HG03280 (cell line): ENCODE data around the gene CIITA.
"Not testable (repeated sequence)": the region's sequence is repeated elsewhere in the genome, so short reads cannot be mapped to it uniquely, and the experiment has no call there.

Source experiments
- ATAC-seq: cut with Tn5 transposase; IDR thresholded peaks from one replicate; pipeline ENCODE4 v1.9.1; 2021; ENCODE audit warnings: mild to moderate bottlenecking, moderate library complexity; ENCODE audit not compliant: unreplicated experiment

The CIITA gene

DNA sequence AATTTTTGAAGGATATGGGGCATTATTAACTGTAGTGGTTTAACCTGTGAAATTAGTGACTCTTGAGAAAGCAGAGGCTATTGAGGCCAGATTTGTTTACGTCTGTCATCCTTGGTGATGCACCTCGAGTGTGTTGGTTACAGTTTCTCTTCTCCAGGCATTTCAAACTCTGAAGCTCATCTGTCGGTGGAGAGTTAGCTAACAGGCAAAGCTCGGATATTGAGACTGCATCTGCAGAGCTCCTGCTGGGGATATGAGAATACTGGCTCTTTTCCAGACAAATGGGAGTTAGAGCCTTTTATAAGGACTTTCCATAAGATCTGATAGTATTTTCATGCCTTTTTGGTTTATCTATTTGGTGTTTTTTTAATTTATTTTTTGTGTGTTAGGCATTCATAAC is 74.0 kb downstream of the CIITA start:
- no peak for ATAC-seq

DNA sequence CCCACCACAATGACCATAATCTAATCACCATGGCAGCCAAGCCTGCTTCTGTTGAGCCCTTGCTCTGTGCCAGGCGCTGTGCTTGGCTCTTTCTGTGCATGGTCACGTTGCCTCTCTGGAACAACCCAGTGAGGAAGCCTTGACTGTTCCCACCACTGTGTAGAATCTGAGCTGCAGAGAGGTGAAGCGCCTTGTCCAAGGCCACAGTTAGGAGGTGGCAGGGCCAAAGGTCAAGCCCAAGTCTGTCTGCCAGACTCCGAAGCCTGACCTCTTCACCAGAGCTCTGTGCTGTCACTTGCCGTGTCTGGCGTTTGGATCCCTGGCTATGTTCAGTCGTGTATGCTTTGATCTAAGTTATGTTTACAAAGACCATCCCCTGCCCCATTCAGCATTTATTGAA is 77.9 kb downstream of the CIITA start:
- no peak for ATAC-seq

DNA sequence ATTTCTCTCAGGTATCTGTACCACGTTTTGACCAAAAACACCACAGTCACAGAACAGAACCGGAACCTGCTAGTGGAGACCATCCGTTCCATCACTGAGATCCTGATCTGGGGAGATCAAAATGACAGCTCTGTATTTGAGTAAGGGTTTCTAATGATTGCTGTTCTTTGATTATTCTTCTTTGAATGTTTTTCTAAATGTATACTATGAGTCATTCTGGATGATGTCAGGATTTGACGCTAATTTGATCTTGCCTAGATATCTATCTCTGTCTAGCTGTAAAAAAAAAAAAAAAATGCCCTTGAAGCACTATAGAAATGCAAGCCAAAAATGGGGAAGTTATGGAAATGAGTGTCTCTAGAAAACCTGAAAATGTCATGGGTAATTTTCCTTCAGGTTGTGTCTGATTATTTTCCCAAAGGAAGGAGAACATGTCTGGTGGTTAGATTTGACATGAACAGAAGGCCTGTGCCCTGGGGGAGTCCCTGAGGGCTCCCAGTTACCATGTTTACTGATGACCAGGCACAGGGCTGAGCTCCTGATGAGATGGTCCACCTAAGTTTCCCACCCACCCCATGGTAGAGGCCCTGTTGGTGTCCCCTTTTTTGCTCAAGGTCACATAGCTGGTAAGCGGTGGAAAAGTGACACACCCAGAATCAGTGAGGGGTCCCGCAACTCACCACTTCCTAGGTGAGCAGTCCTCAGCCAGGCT is 80.9 kb downstream of the CIITA start:
- no peak for ATAC-seq

- ATAC-seq: no peak
These were observed 82.2 kb downstream of the CIITA start for GRCh38 chr16:10959161-10959560.

DNA sequence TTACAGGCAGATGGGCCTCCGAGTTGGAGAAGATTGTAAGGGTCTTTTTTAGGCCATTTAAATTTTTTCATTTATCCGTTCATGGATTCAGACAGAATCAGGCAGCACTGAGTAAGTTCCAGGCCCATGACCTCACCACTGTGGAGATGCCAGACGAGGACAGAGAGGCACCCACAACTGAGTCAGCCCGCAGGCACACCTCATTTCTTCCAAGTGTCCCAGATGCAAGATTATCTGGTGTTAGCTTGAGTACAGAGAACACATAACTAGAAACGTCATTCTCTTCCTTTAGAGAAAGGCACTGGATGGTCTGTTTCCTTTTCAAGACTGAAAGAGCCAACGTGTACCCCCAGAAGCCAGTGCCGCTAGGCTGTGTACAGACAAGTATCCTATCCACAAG is 84.2 kb downstream of the CIITA start:
- no peak for ATAC-seq

DNA sequence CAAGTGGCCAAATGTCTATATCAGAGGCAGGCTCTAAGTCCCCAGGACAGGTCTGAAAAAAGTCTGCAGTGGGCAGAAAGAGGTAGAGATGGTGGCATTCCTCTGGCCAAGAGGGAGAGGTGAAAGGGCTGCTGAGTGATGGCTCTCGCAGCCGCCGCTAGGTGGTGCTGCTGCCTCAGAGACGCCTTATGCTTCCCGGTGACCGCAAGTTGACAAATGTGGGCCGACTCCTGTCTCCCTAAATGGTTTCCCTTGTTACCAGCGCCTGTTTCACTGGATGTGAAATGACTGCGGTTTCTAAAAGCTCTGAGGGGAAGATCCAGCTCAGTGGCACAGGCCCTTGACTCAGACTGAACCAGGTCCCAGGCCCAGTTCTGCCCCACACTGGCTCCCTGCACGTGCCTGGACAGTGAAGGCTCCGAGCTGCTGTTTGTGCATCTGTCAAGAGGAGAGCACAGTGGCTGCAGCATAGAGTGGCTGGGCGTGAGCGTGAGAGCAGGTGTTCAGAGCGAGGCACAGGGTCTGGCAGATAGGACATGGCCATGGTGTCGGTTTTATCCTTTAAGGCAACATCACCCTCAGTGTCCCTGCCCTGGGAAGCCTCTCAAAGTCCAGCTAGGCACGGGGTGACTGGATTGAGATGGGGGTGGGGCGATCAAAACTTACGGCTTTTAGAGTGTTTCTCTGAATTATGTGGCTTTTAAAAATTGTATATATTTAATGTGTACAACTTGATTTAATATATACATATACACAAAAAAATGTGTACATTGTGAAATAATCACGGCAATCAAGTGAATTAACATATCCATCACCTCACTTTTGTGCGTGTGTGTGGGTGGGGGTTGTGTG is 87.3 kb downstream of the CIITA start:
- peak; percentile 36 for ATAC-seq

- peak; percentile 51 for ATAC-seq
These were observed 87.9 kb downstream of the CIITA start for GRCh38 chr16:10964891-10965326.

GRCh38 chr16:10965440-10966061 is 88.5 kb downstream of the CIITA start:
- ATAC-seq: peak; percentile 55

- ATAC-seq: no peak
These were observed 89.1 kb downstream of the CIITA start for GRCh38 chr16:10966129-10966528.

GRCh38 chr16:10966559-10966958 is 89.6 kb downstream of the CIITA start:
- ATAC-seq: not testable (repeated sequence)

GRCh38 chr16:10967986-10968385 is 91.0 kb downstream of the CIITA start:
- no peak for ATAC-seq

- ATAC-seq: no peak
These were observed 91.5 kb downstream of the CIITA start for GRCh38 chr16:10968498-10968897.

DNA sequence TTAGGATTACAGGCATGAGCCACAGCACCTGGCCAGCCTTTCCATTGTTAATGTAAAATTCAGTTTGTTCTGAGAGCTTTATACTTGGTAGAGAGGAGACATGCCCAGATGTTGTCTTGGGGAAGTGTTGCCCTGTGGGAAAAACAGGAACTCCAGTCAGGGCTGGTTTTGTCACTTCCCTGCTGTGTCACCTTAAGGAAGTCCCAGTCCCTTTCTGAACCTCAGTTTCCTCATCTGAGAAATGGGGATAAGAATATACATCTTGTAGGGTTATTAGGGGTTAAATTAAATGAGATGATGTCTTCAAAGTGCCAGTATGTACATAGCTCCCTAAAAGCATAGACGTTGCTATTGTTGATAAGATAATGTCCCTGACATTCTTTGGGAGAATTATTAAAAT is 92.6 kb downstream of the CIITA start:
- no peak for ATAC-seq

GRCh38 chr16:10970065-10970464 is 93.1 kb downstream of the CIITA start:
- ATAC-seq: no peak

- ATAC-seq: no peak
These were observed 94.6 kb downstream of the CIITA start for GRCh38 chr16:10971560-10971961.

DNA sequence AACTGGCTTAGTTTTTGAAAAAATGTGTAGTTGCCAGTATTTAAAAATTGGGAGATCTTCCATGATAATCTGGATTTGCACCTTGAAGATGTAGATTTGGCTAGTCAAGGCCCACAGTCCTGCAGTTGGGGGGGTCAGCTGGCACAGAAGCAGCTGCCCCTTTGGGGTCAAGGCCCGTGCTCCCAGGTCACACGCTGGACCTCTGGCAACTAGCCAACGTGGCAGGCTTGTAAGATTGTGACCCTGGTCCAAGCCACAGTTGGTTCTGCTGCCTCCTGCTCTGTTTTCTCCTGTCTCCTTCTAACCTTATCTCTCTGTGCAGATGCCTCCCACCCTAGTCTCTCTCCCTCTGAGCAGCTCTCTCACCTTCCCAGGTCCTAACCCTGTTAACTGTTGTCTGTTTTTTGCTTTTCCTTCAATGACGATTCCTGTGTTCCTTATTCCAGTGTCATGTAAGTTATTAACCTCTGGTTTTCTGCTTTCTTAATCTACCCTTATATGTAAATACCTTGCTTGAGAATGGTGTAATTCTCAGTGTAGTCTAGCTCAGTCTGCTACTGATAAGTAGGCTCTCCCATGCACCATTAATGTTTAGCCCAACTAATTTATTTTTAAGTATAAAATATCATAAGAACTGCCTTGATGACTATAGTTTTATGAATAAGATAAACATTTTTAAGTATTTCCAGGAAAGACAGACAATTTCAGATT is 95.3 kb downstream of the CIITA start:
- no peak for ATAC-seq

- no peak for ATAC-seq
These were observed 95.9 kb downstream of the CIITA start for GRCh38 chr16:10972819-10973464.

- ATAC-seq: no peak
These were observed 99.6 kb downstream of the CIITA start for GRCh38 chr16:10976634-10977033.

- no peak for ATAC-seq
These were observed 101.1 kb downstream of the CIITA start for GRCh38 chr16:10978124-10978523.

DNA sequence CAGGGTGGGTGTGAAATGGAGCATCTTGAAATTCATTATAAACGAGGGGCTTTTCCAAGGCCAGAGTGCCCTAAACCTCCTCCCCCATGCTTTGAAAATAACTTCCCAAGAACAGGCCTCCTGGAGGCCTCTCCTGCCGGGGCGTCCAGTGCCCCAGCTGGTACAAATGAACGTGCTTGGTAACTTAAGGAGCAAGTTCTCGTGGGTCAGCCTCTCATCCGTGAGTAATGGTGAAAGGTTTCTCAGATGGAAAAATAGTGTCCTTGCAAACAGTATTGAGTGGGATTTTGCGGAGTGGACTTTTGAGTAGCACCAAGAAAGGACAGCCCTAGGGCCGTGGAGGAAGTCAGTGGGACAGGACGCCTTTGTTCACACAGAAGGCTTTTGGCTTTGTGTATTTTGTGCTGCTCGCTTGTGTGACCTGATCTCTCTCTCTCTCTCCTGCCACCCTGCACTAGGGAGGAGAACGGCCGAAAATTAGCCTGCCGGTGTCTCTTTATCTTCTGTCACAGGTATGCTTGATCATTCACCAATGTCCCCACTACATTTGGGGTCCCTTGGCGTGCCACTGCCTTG is 102.0 kb downstream of the CIITA start:
- no peak for ATAC-seq
